HEK293 (cell line): ENCODE data around the gene OR2H1.

Experiments
- CTCF ChIA-PET: fragments of 350-600 bp; formaldehyde crosslinking; extraction: SDS; loops from one replicate; lab custom pipeline; 2021; ENCODE audit warnings: antibody characterized with exemption; lab: Yijun Ruan, JAX
- POLR2A ChIA-PET: fragments of 300-600 bp; formaldehyde crosslinking; extraction: SDS; loops from one replicate; lab custom pipeline; 2020; ENCODE audit warnings: antibody characterized with exemption, inconsistent platforms; lab: Yijun Ruan, JAX
- H3K27ac ChIP-seq: fragments of 200-500 bp; sonication (Bioruptor generic); 2 replicates; pipeline ENCODE4 v1.5.1; 2014; ENCODE audit warnings: low read depth, low read length, control low read depth, inconsistent platforms; ENCODE audit errors: extremely low read depth
- H3K36me3 ChIP-seq, 2 experiments: fragments of 200-500 bp in 1 of 2; sonication (Bioruptor generic) in 1 of 2; 1 replicate in 1 of 2; 2 replicates in 1 of 2; pipeline ENCODE4 v1.5.1; 2014 to 2017; ENCODE audit warnings: inconsistent platforms in 2 of 2, low read length in 2 of 2; ENCODE audit not compliant: control insufficient read depth in 2 of 2, insufficient read depth in 1 of 2
- H3K4me1 ChIP-seq: fragments of 200-500 bp; sonication (Bioruptor generic); 2 replicates; pipeline ENCODE4 v1.5.1; 2014; ENCODE audit warnings: mild to moderate bottlenecking, low read length, inconsistent platforms; ENCODE audit not compliant: control insufficient read depth, insufficient read depth
- H3K4me3 ChIP-seq: 2 replicates; pipeline ENCODE4 v1.5.1; 2011; ENCODE audit warnings: low read depth, mild to moderate bottlenecking, control low read depth, low read length, moderate library complexity
- H3K9me3 ChIP-seq: fragments of 200-500 bp; sonication (Bioruptor generic); 2 replicates; pipeline ENCODE4 v1.5.1; 2014; ENCODE audit warnings: low read depth, low read length, inconsistent platforms; ENCODE audit not compliant: control insufficient read depth, insufficient read depth
- KLF9 ChIP-seq: fragments of 450-650 bp; formaldehyde crosslinking; IDR thresholded peaks from 2 replicates; pipeline ENCODE4 v1.5.1; 2016; ENCODE audit warnings: missing biosample characterization, missing genetic modification characterization, low read depth
- MYNN ChIP-seq: fragments of 450-650 bp; formaldehyde crosslinking; IDR thresholded peaks from 2 replicates; pipeline ENCODE4 v1.5.1; 2016; ENCODE audit warnings: missing biosample characterization, missing genetic modification characterization, borderline replicate concordance
- OSR2 ChIP-seq: fragments of 450-650 bp; formaldehyde crosslinking; IDR thresholded peaks from 2 replicates; pipeline ENCODE4 v1.5.1; 2016; ENCODE audit warnings: missing biosample characterization, missing genetic modification characterization
- SCRT1 ChIP-seq: fragments of 450-650 bp; formaldehyde crosslinking; IDR thresholded peaks from 2 replicates; pipeline ENCODE4 v1.5.1; 2016; ENCODE audit warnings: missing biosample characterization, missing genetic modification characterization, borderline replicate concordance
- SCRT2 ChIP-seq: fragments of 450-650 bp; formaldehyde crosslinking; IDR thresholded peaks from 2 replicates; pipeline ENCODE4 v1.5.1; 2016; ENCODE audit warnings: missing biosample characterization, missing genetic modification characterization
- SETDB1 ChIP-seq: IDR thresholded peaks from one replicate; pipeline ENCODE4 v1.6.1; 2017; ENCODE audit warnings: mild to moderate bottlenecking, low read length, moderate library complexity, mixed read lengths; ENCODE audit not compliant: insufficient read length
- ZBTB48 ChIP-seq: fragments of 450-650 bp; formaldehyde crosslinking; IDR thresholded peaks from 2 replicates; pipeline ENCODE4 v1.5.1; 2016; ENCODE audit warnings: missing biosample characterization, missing genetic modification characterization
- ZBTB8A ChIP-seq: fragments of 450-650 bp; formaldehyde crosslinking; IDR thresholded peaks from 2 replicates; pipeline ENCODE4 v1.5.1; 2016; ENCODE audit warnings: missing biosample characterization, missing genetic modification characterization
- ZFP37 ChIP-seq: fragments of 450-650 bp; formaldehyde crosslinking; IDR thresholded peaks from 2 replicates; pipeline ENCODE4 v1.5.1; 2016; ENCODE audit warnings: missing biosample characterization, missing genetic modification characterization
- ZNF175 ChIP-seq: fragments of 450-650 bp; formaldehyde crosslinking; IDR thresholded peaks from 2 replicates; pipeline ENCODE4 v1.5.1; 2016; ENCODE audit warnings: missing biosample characterization, missing genetic modification characterization
- ZNF202 ChIP-seq: fragments of 450-650 bp; formaldehyde crosslinking; IDR thresholded peaks from 2 replicates; pipeline ENCODE4 v1.5.1; 2016; ENCODE audit warnings: missing biosample characterization, missing genetic modification characterization, borderline replicate concordance
- ZNF221 ChIP-seq: fragments of 450-650 bp; formaldehyde crosslinking; IDR thresholded peaks from 2 replicates; pipeline ENCODE4 v1.5.1; 2017; ENCODE audit warnings: missing biosample characterization, missing genetic modification characterization, borderline replicate concordance
- ZNF324 ChIP-seq: fragments of 450-650 bp; formaldehyde crosslinking; IDR thresholded peaks from 2 replicates; pipeline ENCODE4 v1.5.1; 2016; ENCODE audit warnings: missing biosample characterization, missing genetic modification characterization
- ZNF48 ChIP-seq: fragments of 450-650 bp; formaldehyde crosslinking; IDR thresholded peaks from 2 replicates; pipeline ENCODE4 v1.5.1; 2016; ENCODE audit warnings: missing biosample characterization, missing genetic modification characterization
- ZNF621 ChIP-seq: fragments of 450-650 bp; formaldehyde crosslinking; IDR thresholded peaks from 2 replicates; pipeline ENCODE4 v1.5.1; 2017; ENCODE audit warnings: missing biosample characterization, missing genetic modification characterization
- ZNF629 ChIP-seq: fragments of 450-650 bp; formaldehyde crosslinking; IDR thresholded peaks from 2 replicates; pipeline ENCODE4 v1.5.1; 2017; ENCODE audit warnings: missing biosample characterization, missing genetic modification characterization
- ZNF654 ChIP-seq: fragments of 450-650 bp; formaldehyde crosslinking; IDR thresholded peaks from 2 replicates; pipeline ENCODE4 v1.5.1; 2016; ENCODE audit warnings: low read depth, missing biosample characterization, missing genetic modification characterization
- TF ChIP-seq, protein P1 (sequence below): fragments of 450-650 bp; formaldehyde crosslinking; IDR thresholded peaks from 2 replicates; pipeline ENCODE4; 2016; ENCODE audit warnings: missing biosample characterization, missing genetic modification characterization
- TF ChIP-seq, protein P2 (sequence below): fragments of 450-650 bp; formaldehyde crosslinking; IDR thresholded peaks from 2 replicates; pipeline ENCODE4 v1.5.1; 2016; ENCODE audit warnings: missing biosample characterization, missing genetic modification characterization
- TF ChIP-seq, protein P3 (sequence below): fragments of 450-650 bp; formaldehyde crosslinking; IDR thresholded peaks from 2 replicates; pipeline ENCODE4 v1.5.1; 2016; ENCODE audit warnings: missing biosample characterization, missing genetic modification characterization

Gene OR2H1

DNA sequence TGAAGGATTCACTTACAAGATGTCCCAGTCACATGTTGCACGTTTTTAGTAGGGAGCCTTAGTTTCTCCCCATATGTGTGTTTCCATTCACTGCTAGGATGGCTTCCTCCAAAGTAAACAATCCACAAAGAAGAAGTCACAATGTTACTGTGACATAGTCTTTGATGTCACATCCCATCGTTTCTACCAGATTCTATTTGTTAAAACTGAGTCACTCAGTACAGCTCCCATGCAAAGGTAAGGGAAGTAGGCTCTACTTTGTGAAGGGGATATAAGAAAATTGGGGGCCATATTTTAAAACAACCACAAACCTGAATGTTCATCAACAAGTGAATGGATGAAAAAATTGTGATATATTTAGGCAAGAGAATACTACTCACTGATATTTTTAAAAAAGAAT, at the start of gene OR2H1, which contains the start of gene OR11A1:
OR2H1 (plus strand) TSS at position 185 of the 400 bp plus-strand sequence. CDS start 4,615 bp downstream, outside the sequence.
OR11A1 (minus strand) TSS at position 101 of the 400 bp plus-strand sequence. CDS start 29,430 bp downstream, outside the sequence.
- Histone ChIP-seq H3K4me1 (no peaks in the 10 kb centered on the region), H3K36me3 (no peaks in the 10 kb centered on the region), H3K9me3 (no peaks in the 10 kb centered on the region)
- TF ChIP-seq SCRT2 (tag by site-specific recombination): no peak
- TF ChIP-seq, protein P1, sequence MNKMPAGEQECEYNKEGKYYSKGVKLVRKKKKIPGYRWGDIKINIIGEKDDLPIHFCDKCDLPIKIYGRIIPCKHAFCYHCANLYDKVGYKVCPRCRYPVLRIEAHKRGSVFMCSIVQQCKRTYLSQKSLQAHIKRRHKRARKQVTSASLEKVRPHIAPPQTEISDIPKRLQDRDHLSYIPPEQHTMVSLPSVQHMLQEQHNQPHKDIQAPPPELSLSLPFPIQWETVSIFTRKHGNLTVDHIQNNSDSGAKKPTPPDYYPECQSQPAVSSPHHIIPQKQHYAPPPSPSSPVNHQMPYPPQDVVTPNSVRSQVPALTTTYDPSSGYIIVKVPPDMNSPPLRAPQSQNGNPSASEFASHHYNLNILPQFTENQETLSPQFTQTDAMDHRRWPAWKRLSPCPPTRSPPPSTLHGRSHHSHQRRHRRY (tag by site-specific recombination): no peak
- no peak for TF ChIP-seq MYNN (tag by site-specific recombination)
- TF ChIP-seq ZNF48 (tag by site-specific recombination): no peak
- no peak for TF ChIP-seq ZBTB48
- TF ChIP-seq ZNF221: no peak
- no peak for TF ChIP-seq KLF9 (tag by site-specific recombination)
- TF ChIP-seq ZNF175 (tag by site-specific recombination): no peak
- TF ChIP-seq ZNF629: no peak
- TF ChIP-seq SETDB1: no peak
- TF ChIP-seq, protein P2, sequence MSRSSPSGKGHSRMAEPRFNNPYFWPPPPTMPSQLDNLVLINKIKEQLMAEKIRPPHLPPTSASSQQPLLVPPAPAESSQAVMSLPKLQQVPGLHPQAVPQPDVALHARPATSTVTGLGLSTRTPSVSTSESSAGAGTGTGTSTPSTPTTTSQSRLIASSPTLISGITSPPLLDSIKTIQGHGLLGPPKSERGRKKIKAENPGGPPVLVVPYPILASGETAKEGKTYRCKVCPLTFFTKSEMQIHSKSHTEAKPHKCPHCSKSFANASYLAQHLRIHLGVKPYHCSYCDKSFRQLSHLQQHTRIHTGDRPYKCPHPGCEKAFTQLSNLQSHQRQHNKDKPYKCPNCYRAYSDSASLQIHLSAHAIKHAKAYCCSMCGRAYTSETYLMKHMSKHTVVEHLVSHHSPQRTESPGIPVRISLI (tag by site-specific recombination): no peak
- TF ChIP-seq, protein P3, sequence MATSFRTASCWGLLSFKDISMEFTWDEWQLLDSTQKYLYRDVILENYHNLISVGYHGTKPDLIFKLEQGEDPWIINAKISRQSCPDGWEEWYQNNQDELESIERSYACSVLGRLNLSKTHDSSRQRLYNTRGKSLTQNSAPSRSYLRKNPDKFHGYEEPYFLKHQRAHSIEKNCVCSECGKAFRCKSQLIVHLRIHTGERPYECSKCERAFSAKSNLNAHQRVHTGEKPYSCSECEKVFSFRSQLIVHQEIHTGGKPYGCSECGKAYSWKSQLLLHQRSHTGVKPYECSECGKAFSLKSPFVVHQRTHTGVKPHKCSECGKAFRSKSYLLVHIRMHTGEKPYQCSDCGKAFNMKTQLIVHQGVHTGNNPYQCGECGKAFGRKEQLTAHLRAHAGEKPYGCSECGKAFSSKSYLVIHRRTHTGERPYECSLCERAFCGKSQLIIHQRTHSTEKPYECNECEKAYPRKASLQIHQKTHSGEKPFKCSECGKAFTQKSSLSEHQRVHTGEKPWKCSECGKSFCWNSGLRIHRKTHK (tag by site-specific recombination): no peak
- TF ChIP-seq ZNF324: no peak
- TF ChIP-seq ZNF621: no peak
- TF ChIP-seq OSR2 (tag by site-specific recombination): no peak
- TF ChIP-seq ZBTB8A (tag by site-specific recombination): no peak
- TF ChIP-seq ZNF202: no peak
- TF ChIP-seq, all 188 proteins: peak for 0
- H3K4me3 ChIP-seq: no peak within 1 kb of the TSS
- POLR2A ChIA-PET: no interaction called here
- no peak within 1 kb of the TSS for H3K27ac ChIP-seq
- CTCF ChIA-PET: interaction anchor here (0.9 kb wide), 1 partner anchor 132 kb away, joined by 3 read pairs; no protein-coding TSS in a partner anchor

DNA sequence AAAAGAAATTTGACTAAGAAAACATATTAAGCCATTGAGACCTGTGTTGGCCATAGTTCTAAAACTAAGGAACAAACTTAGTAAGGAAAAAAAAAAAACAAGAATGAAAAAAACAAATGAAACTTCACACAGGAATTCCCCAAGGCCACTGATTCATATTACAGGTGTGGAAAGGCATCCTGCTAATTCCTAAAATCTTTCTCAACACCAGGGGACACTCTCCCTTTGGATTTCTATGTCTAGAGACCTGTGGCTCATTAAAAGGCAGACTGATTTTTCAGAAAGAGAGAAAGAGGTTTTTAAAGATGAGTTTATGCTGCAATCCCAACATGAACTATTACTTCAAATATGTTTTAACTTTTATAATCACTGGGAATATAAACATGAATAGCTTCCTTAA, 42.4 kb upstream of the OR2H1 start, which contains the start of gene OR12D1:
OR12D1 (plus strand) TSS at position 341 of the 400 bp plus-strand sequence.
- H3K36me3 ChIP-seq: no peaks in the 10 kb centered on the region
- peak; percentile 52; the same call in 1 of the 2 replicates for TF ChIP-seq SCRT2 (tag by site-specific recombination)
- TF ChIP-seq SCRT1 (tag by site-specific recombination): peak; percentile 88
- TF ChIP-seq ZFP37 (tag by site-specific recombination): no peak
- TF ChIP-seq ZNF654: peak; percentile 16; the same call in 1 of the 2 replicates
- TF ChIP-seq, all 188 proteins: peak for 3
- POLR2A ChIA-PET: no interaction called here
- Histone ChIP-seq H3K27ac (no peak within 1 kb of the TSS), H3K4me1 (no peaks in the 10 kb centered on the region), H3K4me3 (no peak within 1 kb of the TSS), H3K9me3 (no peaks in the 10 kb centered on the region; the same call in 1 of the 2 replicates)
- CTCF ChIA-PET: interaction anchor here (0.6 to 4.0 kb wide), 20 partner anchors 9 to 342 kb away, joined by 3 to 36 read pairs (median 4); partner anchors contain the start of genes OR12D3 and OR2H2
